Astrocyte of the cerebellum (primary cell): ENCODE data around the gene ADAMTSL3.
"Not testable (repeated sequence)": the region's sequence is repeated elsewhere in the genome, so short reads cannot be mapped to it uniquely, and the experiment has no call there.

Source experiments
- DNase-seq: peaks from one replicate; pipeline ENCODE4 v3.0.0-alpha.2; 2011; ENCODE audit warnings: low read depth
- H3K4me3 ChIP-seq: 2 replicates; pipeline ENCODE4 v1.5.1; 2011; ENCODE audit warnings: mild to moderate bottlenecking, low read depth, low read length, moderate library complexity
- in situ Hi-C: cut with HindIII; loops from 2 replicates; pipeline ENCODE4 v1.10.0; 2017; ENCODE audit warnings: low sequenced_read_pairs
- TF ChIP-seq, protein P1 (sequence below): IDR thresholded peaks from 2 replicates; pipeline ENCODE4 v1.5.1; 2012; ENCODE audit warnings: low read length, low read depth, moderate library complexity, mild to moderate bottlenecking; ENCODE audit errors: missing control alignments

ADAMTSL3 gene

DNA sequence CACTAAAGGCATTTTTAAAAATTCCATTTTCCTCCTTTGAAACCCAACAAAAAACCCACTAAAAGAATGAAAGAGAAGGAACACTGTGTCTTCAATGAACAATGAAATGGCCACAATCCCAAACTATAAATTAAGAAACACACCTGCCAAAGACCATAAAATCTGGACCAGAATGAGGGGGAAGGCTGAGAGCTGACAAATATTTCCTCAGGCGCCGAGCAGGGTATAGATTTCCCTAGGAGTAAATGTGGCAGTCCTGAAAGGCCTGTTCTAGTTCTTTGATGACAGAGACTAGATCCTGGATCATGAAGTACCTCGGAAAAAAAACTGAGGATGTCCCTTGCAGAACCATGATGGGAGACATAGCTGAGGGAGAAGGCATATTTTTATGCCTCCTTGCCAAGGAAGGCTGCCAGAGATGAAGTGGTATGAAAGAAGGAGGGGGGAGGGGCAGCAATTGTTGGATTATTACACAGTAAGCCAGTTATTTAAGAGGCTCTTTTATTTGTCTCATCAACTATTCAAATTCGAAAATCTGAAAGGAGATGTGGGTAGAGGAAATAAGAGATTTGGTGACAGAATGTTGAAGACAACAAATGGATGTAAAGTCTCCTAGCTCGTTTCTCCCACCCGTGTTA is 306.4 kb downstream of the ADAMTSL3 start:
- TF ChIP-seq, protein P1, sequence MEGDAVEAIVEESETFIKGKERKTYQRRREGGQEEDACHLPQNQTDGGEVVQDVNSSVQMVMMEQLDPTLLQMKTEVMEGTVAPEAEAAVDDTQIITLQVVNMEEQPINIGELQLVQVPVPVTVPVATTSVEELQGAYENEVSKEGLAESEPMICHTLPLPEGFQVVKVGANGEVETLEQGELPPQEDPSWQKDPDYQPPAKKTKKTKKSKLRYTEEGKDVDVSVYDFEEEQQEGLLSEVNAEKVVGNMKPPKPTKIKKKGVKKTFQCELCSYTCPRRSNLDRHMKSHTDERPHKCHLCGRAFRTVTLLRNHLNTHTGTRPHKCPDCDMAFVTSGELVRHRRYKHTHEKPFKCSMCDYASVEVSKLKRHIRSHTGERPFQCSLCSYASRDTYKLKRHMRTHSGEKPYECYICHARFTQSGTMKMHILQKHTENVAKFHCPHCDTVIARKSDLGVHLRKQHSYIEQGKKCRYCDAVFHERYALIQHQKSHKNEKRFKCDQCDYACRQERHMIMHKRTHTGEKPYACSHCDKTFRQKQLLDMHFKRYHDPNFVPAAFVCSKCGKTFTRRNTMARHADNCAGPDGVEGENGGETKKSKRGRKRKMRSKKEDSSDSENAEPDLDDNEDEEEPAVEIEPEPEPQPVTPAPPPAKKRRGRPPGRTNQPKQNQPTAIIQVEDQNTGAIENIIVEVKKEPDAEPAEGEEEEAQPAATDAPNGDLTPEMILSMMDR = no peak
- in situ Hi-C loops = no loop called here
- DNase-seq = no peak
- no peak overlapping the region for H3K4me3 ChIP-seq

DNA sequence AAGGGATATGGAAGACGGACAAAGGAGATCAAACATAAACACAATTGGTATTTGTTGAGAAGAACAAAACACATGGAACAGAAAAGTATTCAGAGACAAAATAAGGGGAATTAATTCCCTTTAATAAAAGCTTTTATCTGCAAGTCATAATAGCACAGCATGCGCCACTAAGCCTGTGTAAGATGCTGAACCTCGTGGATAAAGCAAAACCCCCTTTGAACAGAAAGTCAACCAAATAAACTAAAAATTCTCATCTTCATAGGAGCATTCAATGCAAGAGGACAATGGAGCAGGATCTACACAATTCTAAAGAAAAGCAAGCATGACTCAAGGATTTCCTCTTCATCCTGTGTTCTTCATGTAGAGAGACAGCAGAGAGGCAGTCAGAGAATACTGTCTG is 307.4 kb downstream of the ADAMTSL3 start:
- in situ Hi-C loops = no loop called here
- TF ChIP-seq, protein P1 = no peak
- no peak for DNase-seq
- H3K4me3 ChIP-seq = no peak overlapping the region

DNA sequence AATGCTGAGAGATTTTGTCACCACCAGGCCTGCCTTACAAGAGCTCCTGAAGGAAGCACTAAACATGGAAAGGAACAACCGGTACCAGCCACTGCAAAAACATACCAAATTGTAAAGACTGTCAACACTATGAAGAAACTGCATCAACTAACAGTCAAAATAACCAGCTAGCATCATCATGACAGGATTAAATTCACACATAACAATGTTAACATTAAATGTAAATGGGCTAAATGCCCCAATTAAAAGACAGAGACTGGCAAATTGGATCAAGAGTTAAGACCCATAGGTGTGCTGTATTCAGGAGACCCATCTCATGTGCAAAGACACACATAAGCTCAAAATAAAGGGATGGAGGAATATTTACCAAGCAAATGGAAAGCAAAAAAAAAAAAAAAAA is 311.0 kb downstream of the ADAMTSL3 start:
- H3K4me3 ChIP-seq, DNase-seq, in situ Hi-C loops: not testable (repeated sequence)

DNA sequence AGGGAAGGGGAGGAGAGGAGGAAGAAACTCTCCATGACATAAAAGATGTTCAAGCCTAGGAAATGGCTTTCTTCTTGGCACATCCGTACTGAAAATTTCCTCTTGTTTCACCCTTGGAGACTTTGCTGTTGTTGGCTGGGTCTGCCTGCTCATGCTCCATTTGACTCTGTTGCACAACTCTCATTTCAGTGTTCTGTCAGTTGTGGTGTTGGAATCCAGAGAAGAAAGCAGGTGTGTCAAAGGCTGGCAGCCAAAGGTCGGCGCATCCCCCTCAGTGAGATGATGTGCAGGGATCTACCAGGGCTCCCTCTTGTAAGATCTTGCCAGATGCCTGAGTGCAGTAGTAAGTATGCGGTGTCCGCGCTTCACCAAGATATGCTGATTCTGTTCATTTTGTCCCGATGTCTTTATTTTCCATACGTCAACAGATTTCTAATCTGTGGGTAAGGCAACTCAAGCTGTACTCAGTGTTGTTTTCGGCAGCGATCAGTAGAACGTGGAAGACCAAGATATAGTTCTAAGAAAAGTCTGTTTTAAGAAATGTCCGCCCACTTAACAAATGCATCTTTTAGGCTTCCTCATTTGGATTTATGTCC is 316.5 kb downstream of the ADAMTSL3 start:
- no peak overlapping the region for H3K4me3 ChIP-seq
- no peak for DNase-seq
- in situ Hi-C loops = no loop called here
- TF ChIP-seq, protein P1 = no peak

DNA sequence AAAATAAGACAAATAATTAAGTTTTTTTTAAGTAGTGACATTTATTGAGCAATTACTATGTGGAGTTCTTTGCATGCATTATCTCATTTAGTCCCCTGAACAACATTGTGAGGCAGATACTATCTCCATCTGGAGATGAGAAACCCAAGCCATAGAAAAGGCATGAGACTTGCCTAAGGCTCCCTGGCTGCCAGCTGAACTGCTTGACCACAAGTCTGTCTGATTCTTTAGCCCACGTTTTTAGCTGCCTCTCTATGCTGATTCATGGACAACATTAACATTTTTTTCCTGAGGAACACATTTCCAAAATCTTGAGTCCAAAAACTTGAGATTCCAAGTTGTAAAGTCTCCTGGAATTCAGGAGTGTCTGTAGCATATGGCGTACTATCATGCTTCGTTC is 318.1 kb downstream of the ADAMTSL3 start:
- in situ Hi-C loops = no loop called here
- TF ChIP-seq, protein P1 = no peak
- no peak for DNase-seq
- no peak overlapping the region for H3K4me3 ChIP-seq

DNA sequence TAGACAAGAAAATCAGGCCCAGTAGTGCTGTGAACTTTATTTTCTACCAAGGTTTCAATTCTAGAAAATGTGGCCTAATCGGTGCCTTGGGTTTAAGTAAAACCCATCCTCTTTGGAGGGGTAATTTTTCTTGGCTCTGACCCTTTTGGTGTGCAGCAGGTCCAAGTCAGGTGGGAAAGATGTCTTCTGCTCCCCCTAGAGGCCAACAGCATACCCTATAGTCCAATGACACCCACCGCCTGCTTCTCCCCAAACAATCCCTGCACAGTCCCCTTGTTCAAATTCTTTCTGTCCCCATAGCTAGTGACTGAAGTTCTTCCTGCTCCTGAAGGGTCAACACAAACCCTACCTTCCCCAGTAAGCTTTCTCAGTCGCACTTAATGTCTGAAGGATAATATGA is 319.9 kb downstream of the ADAMTSL3 start:
- TF ChIP-seq, protein P1 = peak; percentile 16
- in situ Hi-C loops = no loop called here
- no peak overlapping the region for H3K4me3 ChIP-seq
- no peak for DNase-seq

DNA sequence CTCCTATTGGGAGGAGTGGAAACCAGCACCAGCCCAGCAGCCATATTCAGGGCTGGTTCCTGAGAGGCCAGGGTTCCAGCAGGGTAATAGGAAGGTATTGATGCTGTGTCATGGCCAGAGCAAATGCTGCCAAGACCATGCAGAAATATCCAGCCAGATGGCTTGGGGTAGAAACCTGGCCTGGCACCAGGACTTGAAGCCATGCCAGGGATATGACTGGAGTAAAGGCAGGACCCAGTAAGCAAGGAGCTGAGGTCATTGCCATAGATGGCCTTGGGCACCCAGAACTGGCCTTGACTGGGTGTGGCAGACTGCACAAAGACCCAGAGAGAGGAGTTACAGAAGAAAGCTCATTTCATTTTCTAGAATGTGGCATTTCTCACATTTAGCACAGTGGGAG is 324.1 kb downstream of the ADAMTSL3 start:
- DNase-seq = no peak
- TF ChIP-seq, protein P1 = no peak
- in situ Hi-C loops = no loop called here
- H3K4me3 ChIP-seq = no peak overlapping the region
